ENCODE data around the gene MAP2K5. TPM values are rescaled to one million over a fixed set of nuclear protein-coding genes. Genes with fewer than 3 reads are reported as not detected.

MAP2K5 gene
- polyA plus RNA-seq, 1 donor from 2014 or later, result 12.1 TPM

- no peak overlapping the region for H2AFZ ChIP-seq (ENCODE audit: low read depth, low read length)
- no peak overlapping the region for H3K4me2 ChIP-seq (ENCODE audit: low read length)
- H3K4me3 ChIP-seq (ENCODE audit: low read length), result peak overlapping the region; percentile 44
- no peaks in the 10 kb centered on the region for H3K9me3 ChIP-seq (ENCODE audit: low read length)
- no peak overlapping the region for H3K9ac ChIP-seq (ENCODE audit: low read length)
- peak; percentile 80 for TF ChIP-seq EZH2 (IDR thresholded peaks at IDR 0.05; ENCODE audit: borderline replicate concordance, insufficient read depth, low read length, poor library complexity, severe bottlenecking)
- no peak for TF ChIP-seq TAF1 (IDR thresholded peaks at IDR 0.05; ENCODE audit: low read depth)
- no peak for TF ChIP-seq CTCF (IDR thresholded peaks at IDR 0.05; ENCODE audit: poor library complexity, severe bottlenecking)
- TF ChIP-seq RAD21 (conservative IDR thresholded peaks at IDR 0.05), result no peak
- TF ChIP-seq POLR2AphosphoS5 (IDR thresholded peaks at IDR 0.05), result no peak
- TF ChIP-seq MXI1 (conservative IDR thresholded peaks at IDR 0.05; ENCODE audit: poor library complexity, severe bottlenecking), result no peak
- H3K27me3 ChIP-seq (ENCODE audit: insufficient read depth, low read depth, low read length), result peaks cover 82% of the 10 kb centered on the region
- H3K79me2 ChIP-seq (replicated peaks; ENCODE audit: insufficient read depth, low read length), result no peaks in the 10 kb centered on the region
- H4K20me1 ChIP-seq (ENCODE audit: insufficient read depth), result no peaks in the 10 kb centered on the region
- H3K27ac ChIP-seq (ENCODE audit: low read length), result no peak overlapping the region
- no peaks in the 10 kb centered on the region for H3K9me2 ChIP-seq (ENCODE audit: insufficient read depth, low read length)
- no peaks in the 10 kb centered on the region for H3F3A ChIP-seq (ENCODE audit: insufficient read depth, low read length, poor library complexity, severe bottlenecking)
- H3K36me3 ChIP-seq (ENCODE audit: insufficient read depth, low read length), result no peaks in the 10 kb centered on the region
Observed at GRCh38 chr15:67835297-67836133, 293.0 kb downstream of the MAP2K5 start.

- H3K4me3 ChIP-seq (ENCODE audit: low read length), result peak overlapping the region; percentile 44
- H3K9me2 ChIP-seq (ENCODE audit: insufficient read depth, low read length), result no peaks in the 10 kb centered on the region
- H3K36me3 ChIP-seq (ENCODE audit: insufficient read depth, low read length), result no peaks in the 10 kb centered on the region
- peaks cover 77% of the 10 kb centered on the region for H3K27me3 ChIP-seq (ENCODE audit: insufficient read depth, low read depth, low read length)
- no peak overlapping the region for H3K4me2 ChIP-seq (ENCODE audit: low read length)
- no peak overlapping the region for H3K9ac ChIP-seq (ENCODE audit: low read length)
- no peak overlapping the region for H3K27ac ChIP-seq (ENCODE audit: low read length)
- no peaks in the 10 kb centered on the region for H4K20me1 ChIP-seq (ENCODE audit: insufficient read depth)
- TF ChIP-seq SMC3 (conservative IDR thresholded peaks at IDR 0.05; ENCODE audit: poor library complexity), result no peak
- TF ChIP-seq MXI1 (conservative IDR thresholded peaks at IDR 0.05; ENCODE audit: poor library complexity, severe bottlenecking), result no peak
- no peak for TF ChIP-seq RAD21 (conservative IDR thresholded peaks at IDR 0.05)
- TF ChIP-seq EP300 (conservative IDR thresholded peaks at IDR 0.05; ENCODE audit: poor library complexity, severe bottlenecking), result no peak
- no peak for TF ChIP-seq REST (IDR thresholded peaks at IDR 0.05; ENCODE audit: borderline replicate concordance)
- no peak for TF ChIP-seq CTCF (IDR thresholded peaks at IDR 0.05; ENCODE audit: poor library complexity, severe bottlenecking)
- TF ChIP-seq TAF1 (IDR thresholded peaks at IDR 0.05; ENCODE audit: low read depth), result no peak
- TF ChIP-seq EZH2 (IDR thresholded peaks at IDR 0.05; ENCODE audit: borderline replicate concordance, insufficient read depth, low read length, poor library complexity, severe bottlenecking), result no peak
- TF ChIP-seq POLR2AphosphoS5 (IDR thresholded peaks at IDR 0.05), result no peak
- H3K79me2 ChIP-seq (replicated peaks; ENCODE audit: insufficient read depth, low read length), result no peaks in the 10 kb centered on the region
- no peak overlapping the region for H2AFZ ChIP-seq (ENCODE audit: low read depth, low read length)
- H3K9me3 ChIP-seq (ENCODE audit: low read length), result no peaks in the 10 kb centered on the region
- H3F3A ChIP-seq (ENCODE audit: insufficient read depth, low read length, poor library complexity, severe bottlenecking), result no peaks in the 10 kb centered on the region
Observed at GRCh38 chr15:67836134-67836455, 293.6 kb downstream of the MAP2K5 start.
